Measurements from ENCODE around the gene NINL.

- TF ChIP-seq, protein P1, sequence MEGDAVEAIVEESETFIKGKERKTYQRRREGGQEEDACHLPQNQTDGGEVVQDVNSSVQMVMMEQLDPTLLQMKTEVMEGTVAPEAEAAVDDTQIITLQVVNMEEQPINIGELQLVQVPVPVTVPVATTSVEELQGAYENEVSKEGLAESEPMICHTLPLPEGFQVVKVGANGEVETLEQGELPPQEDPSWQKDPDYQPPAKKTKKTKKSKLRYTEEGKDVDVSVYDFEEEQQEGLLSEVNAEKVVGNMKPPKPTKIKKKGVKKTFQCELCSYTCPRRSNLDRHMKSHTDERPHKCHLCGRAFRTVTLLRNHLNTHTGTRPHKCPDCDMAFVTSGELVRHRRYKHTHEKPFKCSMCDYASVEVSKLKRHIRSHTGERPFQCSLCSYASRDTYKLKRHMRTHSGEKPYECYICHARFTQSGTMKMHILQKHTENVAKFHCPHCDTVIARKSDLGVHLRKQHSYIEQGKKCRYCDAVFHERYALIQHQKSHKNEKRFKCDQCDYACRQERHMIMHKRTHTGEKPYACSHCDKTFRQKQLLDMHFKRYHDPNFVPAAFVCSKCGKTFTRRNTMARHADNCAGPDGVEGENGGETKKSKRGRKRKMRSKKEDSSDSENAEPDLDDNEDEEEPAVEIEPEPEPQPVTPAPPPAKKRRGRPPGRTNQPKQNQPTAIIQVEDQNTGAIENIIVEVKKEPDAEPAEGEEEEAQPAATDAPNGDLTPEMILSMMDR (IDR thresholded peaks at IDR 0.05): no peak
- no peak for TF ChIP-seq POLR2A (IDR thresholded peaks at IDR 0.05)
Observed at GRCh38 chr20:25586877-25587276, 1.5 kb upstream of the NINL start.

Data from Peyer's patch (tissue), 4 donors.